ENCODE measurements around the gene RFC2.

RFC2 gene

DNA sequence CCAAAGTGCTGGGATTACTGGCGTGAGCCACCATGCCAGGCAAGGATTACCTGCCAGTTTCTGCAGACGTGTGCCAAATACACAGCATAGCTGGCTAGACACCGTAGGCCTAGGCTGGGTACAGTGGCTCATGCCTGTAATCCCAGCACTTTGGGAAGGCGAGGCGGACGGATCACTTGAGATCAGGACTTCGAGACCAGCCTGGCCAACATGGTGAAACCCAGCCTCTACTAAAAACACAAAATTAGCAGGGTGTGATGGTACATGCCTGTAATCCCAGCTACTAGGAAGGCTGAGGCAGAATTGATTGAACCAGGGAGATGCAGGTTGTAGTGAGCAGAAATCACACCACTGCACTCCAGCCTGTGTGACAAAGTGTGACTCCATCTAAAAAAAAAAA lies 868 bp downstream of the RFC2 start:
- TF ChIP-seq TAF1 (IDR thresholded peaks at IDR 0.05; ENCODE audit: low read depth) (no peak), TEAD4 (IDR thresholded peaks at IDR 0.05) (no peak), CREB1 (IDR thresholded peaks at IDR 0.05; ENCODE audit: low read depth) (no peak), CEBPB (IDR thresholded peaks at IDR 0.05) (no peak), RAD21 (IDR thresholded peaks at IDR 0.05; ENCODE audit: low read depth) (no peak), YY1 (IDR thresholded peaks at IDR 0.05; ENCODE audit: low read depth) (no peak), TCF12 (IDR thresholded peaks at IDR 0.05; ENCODE audit: low read depth) (no peak), FOXM1 (IDR thresholded peaks at IDR 0.05; ENCODE audit: borderline replicate concordance, low read depth) (no peak), ZBTB7A (IDR thresholded peaks at IDR 0.05; ENCODE audit: low read depth) (no peak), EP300 (IDR thresholded peaks at IDR 0.05; ENCODE audit: borderline replicate concordance) (no peak), EGR1 (IDR thresholded peaks at IDR 0.05) (no peak), NFIC (IDR thresholded peaks at IDR 0.05) (no peak)
- TF ChIP-seq, protein P1, sequence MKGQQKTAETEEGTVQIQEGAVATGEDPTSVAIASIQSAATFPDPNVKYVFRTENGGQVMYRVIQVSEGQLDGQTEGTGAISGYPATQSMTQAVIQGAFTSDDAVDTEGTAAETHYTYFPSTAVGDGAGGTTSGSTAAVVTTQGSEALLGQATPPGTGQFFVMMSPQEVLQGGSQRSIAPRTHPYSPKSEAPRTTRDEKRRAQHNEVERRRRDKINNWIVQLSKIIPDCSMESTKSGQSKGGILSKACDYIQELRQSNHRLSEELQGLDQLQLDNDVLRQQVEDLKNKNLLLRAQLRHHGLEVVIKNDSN (IDR thresholded peaks at IDR 0.05), result no peak
- TF ChIP-seq, protein P2, sequence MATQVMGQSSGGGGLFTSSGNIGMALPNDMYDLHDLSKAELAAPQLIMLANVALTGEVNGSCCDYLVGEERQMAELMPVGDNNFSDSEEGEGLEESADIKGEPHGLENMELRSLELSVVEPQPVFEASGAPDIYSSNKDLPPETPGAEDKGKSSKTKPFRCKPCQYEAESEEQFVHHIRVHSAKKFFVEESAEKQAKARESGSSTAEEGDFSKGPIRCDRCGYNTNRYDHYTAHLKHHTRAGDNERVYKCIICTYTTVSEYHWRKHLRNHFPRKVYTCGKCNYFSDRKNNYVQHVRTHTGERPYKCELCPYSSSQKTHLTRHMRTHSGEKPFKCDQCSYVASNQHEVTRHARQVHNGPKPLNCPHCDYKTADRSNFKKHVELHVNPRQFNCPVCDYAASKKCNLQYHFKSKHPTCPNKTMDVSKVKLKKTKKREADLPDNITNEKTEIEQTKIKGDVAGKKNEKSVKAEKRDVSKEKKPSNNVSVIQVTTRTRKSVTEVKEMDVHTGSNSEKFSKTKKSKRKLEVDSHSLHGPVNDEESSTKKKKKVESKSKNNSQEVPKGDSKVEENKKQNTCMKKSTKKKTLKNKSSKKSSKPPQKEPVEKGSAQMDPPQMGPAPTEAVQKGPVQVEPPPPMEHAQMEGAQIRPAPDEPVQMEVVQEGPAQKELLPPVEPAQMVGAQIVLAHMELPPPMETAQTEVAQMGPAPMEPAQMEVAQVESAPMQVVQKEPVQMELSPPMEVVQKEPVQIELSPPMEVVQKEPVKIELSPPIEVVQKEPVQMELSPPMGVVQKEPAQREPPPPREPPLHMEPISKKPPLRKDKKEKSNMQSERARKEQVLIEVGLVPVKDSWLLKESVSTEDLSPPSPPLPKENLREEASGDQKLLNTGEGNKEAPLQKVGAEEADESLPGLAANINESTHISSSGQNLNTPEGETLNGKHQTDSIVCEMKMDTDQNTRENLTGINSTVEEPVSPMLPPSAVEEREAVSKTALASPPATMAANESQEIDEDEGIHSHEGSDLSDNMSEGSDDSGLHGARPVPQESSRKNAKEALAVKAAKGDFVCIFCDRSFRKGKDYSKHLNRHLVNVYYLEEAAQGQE (IDR thresholded peaks at IDR 0.05; ENCODE audit: low read depth), result no peak
- TF ChIP-seq, protein P3, sequence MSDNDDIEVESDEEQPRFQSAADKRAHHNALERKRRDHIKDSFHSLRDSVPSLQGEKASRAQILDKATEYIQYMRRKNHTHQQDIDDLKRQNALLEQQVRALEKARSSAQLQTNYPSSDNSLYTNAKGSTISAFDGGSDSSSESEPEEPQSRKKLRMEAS (IDR thresholded peaks at IDR 0.05), result no peak

DNA sequence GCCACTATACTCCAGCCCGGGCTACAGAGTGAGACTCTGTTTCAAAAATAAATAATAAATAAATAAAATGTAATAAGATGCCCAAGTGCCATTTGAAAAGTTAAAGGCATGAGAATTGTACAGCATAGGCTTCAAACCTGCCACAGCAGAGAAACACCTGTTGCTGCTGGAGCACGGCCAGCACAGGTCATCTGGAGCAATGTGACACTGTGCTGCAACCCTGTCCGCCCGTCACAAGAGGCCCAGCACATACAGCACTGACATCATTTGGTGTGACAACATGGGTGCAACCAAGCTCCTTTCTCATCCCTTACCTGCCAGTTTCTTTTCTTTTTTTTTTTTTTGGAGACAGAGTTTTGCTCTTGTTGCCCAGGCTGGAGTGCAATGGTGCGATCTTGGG lies 1.3 kb downstream of the RFC2 start:
- TF ChIP-seq EGR1 (IDR thresholded peaks at IDR 0.05) (no peak), EP300 (IDR thresholded peaks at IDR 0.05; ENCODE audit: borderline replicate concordance) (no peak), TCF12 (IDR thresholded peaks at IDR 0.05; ENCODE audit: low read depth) (no peak), TEAD4 (IDR thresholded peaks at IDR 0.05) (no peak), YY1 (IDR thresholded peaks at IDR 0.05; ENCODE audit: low read depth) (no peak)
- TF ChIP-seq, protein P3 (IDR thresholded peaks at IDR 0.05), result no peak
- TF ChIP-seq, protein P2 (IDR thresholded peaks at IDR 0.05; ENCODE audit: low read depth), result no peak

DNA sequence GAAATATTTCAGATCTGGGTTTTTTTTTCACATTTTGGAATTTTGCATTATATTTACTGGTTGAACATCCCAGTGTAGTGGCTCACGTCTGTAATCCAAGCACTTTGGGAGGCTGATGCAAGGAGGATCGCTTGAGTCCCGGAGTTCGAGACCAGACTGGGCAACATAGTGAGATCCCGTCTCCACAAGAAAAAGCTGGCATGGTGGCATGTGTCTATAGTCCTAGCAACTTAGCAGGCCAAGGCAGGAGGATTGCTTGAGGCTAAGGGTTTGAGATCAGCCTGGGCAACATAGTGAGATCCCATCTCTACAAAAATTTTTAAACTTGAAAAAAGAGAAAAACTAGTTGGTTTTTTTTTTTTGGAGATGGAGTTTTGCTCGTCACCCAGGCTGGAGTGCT lies 6.0 kb downstream of the RFC2 start:
- no peak for TF ChIP-seq NFIC (IDR thresholded peaks at IDR 0.05)
- TF ChIP-seq CEBPB (IDR thresholded peaks at IDR 0.05), result no peak
- TF ChIP-seq, protein P2 (IDR thresholded peaks at IDR 0.05; ENCODE audit: low read depth), result no peak
- no peak for TF ChIP-seq TEAD4 (IDR thresholded peaks at IDR 0.05)
- TF ChIP-seq, protein P1 (IDR thresholded peaks at IDR 0.05), result no peak
- TF ChIP-seq CREB1 (IDR thresholded peaks at IDR 0.05; ENCODE audit: low read depth), result no peak
- no peak for TF ChIP-seq TCF12 (IDR thresholded peaks at IDR 0.05; ENCODE audit: low read depth)
- no peak for TF ChIP-seq YY1 (IDR thresholded peaks at IDR 0.05; ENCODE audit: low read depth)
- no peak for TF ChIP-seq FOXM1 (IDR thresholded peaks at IDR 0.05; ENCODE audit: borderline replicate concordance, low read depth)
- TF ChIP-seq, protein P3 (IDR thresholded peaks at IDR 0.05), result no peak
- no peak for TF ChIP-seq EP300 (IDR thresholded peaks at IDR 0.05; ENCODE audit: borderline replicate concordance)
- no peak for TF ChIP-seq ZBTB7A (IDR thresholded peaks at IDR 0.05; ENCODE audit: low read depth)
- no peak for TF ChIP-seq RAD21 (IDR thresholded peaks at IDR 0.05; ENCODE audit: low read depth)
- no peak for TF ChIP-seq TAF1 (IDR thresholded peaks at IDR 0.05; ENCODE audit: low read depth)
- no peak for TF ChIP-seq EGR1 (IDR thresholded peaks at IDR 0.05)

DNA sequence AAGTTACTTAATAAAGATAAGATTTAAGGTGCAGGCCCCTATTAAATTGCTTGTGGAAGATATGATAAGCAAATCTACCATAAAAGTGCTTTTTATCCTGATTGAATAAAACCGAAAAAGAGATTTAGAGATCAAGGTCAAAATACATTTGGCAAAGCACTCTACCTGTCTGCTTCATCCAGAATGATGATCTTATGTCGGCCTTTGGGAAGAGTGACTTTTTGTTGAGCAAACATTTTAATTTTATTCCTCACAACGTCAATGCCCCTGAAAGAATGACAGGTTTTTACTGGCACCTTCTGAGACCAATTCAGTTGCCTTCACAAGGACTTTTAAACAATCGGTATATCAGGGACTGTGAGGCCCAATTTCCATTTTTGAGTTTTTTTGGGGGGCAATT lies 7.7 kb downstream of the RFC2 start:
- TF ChIP-seq NFIC (IDR thresholded peaks at IDR 0.05) (no peak), TAF1 (IDR thresholded peaks at IDR 0.05; ENCODE audit: low read depth) (no peak), YY1 (IDR thresholded peaks at IDR 0.05; ENCODE audit: low read depth) (no peak), TCF12 (IDR thresholded peaks at IDR 0.05; ENCODE audit: low read depth) (no peak), TEAD4 (IDR thresholded peaks at IDR 0.05) (no peak)
- TF ChIP-seq, protein P2 (IDR thresholded peaks at IDR 0.05; ENCODE audit: low read depth), result no peak
